GM21528 (cell line): ENCODE data around the gene NRM.
"Not testable (repeated sequence)": the region's sequence is repeated elsewhere in the genome, so short reads cannot be mapped to it uniquely, and the experiment has no call there.

Source experiments
- ATAC-seq: cut with Tn5 transposase; IDR thresholded peaks from one replicate; pipeline ENCODE4 v1.9.1; 2021; ENCODE audit warnings: mild to moderate bottlenecking, moderate library complexity; ENCODE audit not compliant: unreplicated experiment, low FRiP score

The NRM gene

DNA sequence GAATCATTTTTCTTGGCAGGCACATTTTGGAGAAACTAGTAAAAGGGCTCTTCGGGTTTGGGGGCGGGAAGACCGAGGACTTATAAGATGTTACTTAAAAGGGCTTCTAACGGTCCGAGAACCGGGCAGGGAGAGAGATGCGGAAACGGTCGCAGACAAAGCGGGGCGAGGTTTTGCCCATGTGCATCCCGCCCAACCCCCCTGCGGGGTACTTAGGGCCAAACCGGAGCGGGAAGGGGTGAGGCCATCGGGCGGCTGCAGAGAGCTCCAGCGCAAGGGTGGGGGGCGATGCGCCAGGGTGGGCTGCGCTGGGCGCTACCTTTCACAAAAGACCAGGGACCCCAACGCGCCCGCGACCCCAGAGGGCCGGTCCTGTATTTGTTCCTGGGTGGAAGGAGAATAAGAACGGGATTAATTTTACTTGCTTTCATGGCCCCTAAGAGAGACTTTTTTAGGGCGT, 30.0 kb upstream of the NRM start:
- no peak for ATAC-seq

DNA sequence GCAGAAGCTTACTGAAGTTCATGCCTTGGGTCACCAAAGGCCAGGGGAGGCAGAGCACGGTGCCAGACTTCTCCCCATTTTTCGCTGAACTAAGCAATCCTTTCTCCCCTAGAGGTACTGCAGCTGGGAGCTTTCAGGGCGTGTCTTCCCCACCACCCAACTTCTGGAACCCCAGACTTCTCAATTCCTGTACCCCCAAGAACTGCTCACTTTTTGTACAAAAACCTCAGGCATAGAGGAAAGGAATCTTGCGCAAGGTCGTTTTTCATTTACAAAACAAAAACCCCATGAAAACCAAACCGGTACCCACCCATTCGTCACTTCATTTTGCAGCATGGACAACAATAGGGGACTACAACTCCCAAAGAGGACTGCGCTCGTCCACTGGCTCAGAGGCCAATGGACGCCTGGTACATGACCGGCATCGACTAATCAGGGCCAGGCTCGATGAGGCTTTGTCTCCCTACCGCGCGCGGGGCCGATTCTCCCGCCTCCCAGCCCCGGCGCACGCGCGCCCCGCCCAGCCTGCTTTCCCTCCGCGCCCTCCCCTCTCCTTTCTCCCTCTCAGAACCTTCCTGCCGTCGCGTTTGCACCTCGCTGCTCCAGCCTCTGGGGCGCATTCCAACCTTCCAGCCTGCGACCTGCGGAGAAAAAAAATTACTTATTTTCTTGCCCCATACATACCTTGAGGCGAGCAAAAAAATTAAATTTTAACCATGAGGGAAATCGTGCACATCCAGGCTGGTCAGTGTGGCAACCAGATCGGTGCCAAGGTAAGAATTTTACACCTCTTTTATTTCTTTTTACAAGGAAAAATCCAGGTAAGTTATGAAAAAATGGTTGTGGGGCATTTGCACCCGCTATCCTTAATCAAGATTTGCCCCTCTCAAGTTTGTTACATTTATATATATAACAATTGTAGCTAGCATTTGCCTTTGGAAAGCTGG, 29.3 kb upstream of the NRM start, which contains the start of gene TUBB:
Gene TUBB, plus strand, starts transcription at position 562 of the 947 bp plus-strand sequence. Its CDS starts 155 bp downstream, at position 717.
- ATAC-seq, result peak; percentile 32

DNA sequence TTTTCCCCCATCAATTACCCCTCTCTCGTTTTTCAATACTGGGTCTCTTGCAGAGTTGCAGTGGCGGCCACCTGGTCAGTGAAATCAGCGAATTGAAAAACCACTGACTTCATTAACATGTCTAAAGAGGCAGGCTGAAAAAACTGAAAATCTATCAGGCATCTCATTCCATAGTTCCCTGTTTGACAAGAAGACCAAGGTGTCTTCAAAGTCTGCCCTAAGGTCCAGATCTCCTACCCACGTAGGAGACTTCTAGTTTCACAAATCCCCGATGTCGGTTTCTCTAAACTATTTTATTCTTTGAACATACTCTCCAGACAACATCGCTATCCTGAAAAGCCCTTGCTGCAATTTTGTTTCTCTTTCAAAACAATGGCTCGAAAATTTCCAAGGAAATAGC, 28.6 kb upstream of the NRM start:
- ATAC-seq, result no peak

DNA sequence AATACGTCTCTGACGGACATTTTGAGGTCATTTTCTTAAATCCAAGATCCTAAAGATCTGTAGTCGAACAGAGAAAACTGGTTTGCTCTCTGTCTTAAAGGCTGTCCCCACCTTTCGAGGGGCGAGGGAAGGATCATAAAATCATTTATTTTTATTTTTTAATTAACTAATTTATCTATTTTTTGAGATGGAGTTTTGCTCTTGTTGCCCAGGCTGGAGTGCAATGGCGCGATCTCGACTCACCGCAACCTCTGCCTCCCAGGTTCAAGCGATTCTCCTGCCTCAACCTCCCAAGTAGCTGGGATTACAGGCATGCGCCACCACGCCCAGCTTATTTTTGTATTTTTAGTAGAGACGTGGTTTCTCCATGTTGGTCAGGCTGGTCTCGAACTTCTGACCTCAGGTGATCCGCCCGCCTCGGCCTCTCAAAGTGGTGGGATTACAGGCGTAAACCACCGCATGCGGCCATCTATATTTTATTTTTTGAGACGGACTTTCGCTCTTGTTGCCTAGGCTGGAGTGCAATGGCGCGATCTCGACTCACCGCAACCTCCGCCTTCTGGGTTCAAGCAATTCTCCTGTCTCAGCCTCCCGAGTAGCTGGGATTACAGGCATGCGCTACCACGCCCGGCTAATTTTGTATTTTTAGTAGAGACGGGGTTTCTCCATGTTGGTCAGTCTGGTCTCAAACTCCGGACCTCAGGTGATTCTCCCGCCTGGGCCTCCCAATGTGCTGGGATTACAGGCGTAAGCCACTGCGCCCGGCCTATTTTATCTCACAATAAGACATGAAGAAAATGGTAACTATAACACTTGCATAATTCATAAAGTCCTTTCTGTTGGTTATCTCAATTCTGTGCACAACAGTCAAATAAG, 27.3 kb upstream of the NRM start:
- not testable (repeated sequence) for ATAC-seq

DNA sequence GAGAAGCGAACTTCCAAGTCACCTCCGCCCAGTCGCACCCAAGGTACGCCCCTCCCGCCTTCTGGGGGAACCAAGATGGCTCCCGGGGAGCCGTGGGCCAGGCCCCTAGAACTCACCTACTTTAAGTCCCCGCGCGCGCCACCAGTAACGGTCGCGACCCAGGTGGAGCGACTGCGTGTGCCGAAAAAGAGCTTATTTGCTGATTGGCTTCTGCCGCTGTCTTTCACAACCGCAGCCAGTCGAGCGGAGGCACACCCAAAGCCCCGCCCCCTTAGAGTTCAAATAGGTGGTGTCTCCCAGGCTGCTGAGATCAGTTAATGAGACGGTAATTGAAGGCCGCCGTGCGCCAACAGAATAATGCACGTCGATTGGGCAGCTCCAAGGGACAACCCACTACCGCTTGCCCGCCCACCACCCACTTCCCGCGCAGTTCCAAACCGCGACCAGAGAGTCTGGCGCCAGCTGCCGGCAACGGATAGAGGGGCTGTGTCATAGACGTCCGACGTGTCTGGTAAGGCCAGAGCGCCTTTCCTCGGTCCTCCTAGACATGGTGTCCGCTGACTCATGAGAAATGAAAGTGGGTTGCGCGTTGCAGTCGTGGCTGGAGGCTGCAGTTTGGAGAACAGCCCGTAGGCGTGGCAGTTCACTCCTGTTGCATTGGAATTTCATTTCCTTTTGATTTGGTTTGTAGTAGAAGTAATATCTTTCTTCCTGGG, 26.5 kb upstream of the NRM start, which contains the start of gene MDC1:
Gene MDC1, minus strand, starts transcription at position 153 of the 716 bp plus-strand sequence. CDS start 2,106 bp downstream, outside the sequence.
- ATAC-seq, result peak; percentile 71

DNA sequence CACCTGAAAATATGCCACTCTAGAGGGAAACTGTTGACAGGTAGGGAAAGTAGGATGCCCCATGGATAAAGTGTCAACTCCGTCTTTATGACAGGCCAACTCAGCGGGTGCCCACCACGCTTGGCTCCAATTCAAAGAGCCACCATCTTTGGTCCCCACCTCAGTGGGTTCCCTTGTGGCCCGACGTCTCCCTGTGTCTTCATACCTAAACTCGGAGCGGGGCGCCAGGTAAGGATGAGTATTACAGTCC, 26.0 kb upstream of the NRM start:
- no peak for ATAC-seq

DNA sequence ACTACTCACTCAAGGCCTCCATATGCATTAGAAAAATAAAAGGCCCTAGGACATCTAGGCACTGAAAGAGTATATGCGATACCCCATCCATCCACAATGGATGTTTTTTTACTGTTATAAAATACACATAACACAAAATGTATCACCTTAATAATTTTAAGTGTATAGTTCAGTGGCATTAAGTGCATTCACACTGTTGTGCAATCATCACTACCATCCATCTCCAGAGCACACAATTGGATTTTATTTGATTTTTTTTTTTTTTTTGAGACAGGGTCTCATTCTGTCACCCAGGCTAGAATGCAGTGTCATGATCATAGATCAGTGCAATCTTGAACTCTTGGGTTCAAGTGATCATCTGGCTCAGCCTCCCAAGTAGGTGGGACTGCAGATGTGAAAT, 23.5 kb upstream of the NRM start:
- no peak for ATAC-seq

DNA sequence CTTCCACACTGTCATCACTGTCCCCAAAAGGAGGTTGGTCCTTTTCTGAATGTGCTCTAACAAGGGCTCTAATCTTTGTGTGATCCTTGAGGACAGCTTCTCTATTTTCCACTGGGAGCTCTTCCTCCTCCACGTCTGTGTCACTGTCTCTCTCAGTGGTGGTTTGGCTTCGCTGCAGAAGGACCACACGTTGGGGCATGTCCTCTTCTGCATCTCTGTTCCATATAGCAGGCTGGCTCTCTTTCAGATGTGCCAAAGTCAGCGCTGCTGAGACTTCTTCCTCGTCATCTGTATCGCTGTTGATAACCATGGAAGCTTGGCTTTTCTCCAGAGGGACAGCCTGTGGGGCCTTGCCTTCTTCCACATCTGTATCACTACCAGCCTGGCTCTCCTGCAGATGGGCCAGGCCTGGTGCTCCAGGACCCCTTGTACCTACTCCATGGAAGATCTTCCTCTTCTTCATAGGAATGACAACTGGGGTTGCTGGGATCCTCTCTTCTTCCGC, 21.7 kb upstream of the NRM start:
- no peak for ATAC-seq

DNA sequence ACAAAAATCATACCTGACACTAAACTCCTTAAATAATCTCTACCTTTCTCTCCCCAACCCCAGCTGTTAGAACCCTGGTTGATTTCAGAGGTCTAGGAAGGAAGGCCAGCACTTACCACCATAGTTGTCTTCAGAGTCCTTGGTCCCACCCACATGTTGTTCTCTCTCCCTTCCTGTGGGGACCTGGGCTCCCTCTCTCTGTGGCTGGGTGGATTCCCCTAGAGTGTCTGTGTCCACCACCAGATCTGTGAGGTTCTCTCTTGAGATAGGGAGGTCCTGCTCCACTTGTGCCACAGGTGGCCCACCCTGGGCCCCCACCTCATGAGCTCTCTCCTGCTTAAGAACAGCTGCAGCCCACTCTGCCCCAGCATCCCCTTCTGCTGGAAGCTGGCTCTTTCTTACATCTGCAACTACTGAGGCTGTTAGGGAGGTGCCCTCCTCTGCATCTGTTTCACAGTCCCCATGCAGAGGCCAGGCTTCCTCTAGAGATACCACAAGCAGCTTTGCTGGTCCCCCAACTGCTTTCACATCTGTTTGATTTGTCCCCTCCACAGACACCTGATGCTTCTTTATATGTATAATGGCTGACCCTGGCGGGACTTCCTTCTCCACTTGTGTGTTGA, 21.1 kb upstream of the NRM start:
- ATAC-seq, result no peak

DNA sequence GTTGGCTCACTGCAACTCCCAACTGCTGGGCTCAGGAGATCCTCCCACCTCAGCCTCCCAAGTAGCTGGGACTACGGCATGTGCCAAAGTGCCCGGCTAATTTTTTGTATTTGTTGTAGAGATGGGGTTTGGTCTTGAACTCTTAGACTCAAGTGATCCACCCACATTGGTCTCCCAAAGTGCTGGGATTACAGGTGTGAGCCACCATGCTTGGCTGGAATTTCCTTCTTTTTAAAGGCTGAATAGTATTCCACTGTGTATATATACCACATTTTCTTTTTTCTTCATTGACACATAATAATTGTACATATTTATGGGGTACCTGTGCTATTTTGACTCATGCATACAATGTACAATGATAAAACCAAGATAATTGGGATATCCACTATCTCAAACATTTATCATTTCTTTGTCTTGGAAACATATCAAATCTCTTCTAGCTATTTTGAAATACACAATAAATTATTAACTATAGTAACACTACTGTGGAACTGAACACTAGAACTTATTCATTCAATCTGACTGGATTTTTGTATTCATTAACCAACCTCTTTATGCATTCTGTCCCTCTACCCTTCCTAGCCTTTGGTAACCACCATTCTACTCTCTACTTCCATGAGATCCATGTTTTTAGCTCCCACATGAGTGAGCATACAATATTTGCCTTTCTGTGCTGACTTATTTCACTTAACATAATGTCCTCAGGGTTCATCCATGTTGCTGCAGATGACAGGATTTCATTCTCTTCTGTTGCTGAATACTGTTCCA, 18.5 kb upstream of the NRM start:
- no peak for ATAC-seq

DNA sequence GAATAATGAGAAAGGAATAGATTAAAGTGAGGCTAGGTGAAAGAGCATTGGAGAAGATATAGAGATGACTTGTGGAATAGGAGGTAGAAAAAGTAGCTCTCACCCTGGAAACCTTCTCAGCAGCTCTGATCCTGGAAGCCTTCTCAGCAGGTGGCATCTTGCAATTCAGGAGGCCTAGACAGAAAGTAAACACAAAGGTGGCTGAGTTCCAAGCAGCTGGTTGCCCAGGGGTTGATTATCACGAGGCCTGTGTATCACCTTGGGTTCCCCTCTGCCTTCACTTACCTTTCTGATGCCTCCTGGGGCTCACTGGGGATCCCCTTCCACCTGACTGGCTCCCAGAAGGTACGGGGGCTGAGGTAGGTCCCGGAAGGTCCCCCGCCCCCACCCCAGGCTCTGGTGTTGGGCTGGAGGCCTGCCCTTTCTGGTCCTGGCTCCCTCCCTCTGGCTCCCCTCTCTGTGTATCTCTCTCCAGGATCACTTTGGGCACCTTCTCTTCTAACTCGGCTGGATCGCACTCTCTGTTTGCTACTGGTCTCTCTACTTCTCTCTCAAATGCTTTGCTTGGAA, 16.6 kb upstream of the NRM start:
- ATAC-seq, result no peak

DNA sequence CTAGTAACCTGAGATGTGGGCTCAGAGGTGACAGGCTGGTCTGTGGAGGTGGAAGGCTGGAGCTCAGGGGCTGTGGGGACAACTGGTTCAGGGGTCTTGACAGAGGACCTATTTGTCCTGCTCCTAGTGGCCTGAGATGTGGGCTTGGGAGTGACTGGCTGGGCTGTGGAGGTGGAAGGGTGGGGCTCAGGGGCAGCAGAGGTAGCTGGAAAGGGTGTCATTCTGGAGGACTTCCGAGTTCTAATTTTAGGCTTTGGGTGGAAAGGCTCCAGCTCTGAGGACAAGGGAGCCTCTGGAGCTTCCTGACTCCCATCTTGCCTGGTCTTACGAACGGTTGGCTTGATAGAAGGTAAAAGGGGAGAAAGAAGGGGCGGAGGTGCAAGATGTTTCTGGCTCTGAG, 14.8 kb upstream of the NRM start:
- ATAC-seq, result no peak

DNA sequence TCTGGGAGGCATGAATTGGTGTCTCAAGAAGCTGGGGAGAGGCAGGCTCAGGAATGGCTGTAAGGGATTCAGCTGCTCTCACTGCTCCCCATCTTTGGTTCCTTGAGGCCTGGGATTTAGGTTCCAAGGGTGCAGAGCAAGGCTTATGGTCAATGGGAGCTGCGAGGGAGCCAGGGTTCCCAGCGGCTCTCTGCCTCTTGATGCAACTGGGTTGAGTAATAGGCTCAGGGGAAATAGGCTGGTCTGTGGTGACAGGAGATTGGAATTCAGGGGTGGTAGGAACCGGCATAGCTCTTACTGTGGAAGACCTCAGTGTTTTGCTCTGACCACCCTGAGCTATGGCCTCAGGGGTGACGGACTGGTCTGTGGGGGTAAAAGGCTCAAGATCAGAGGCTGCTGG, 13.0 kb upstream of the NRM start:
- no peak for ATAC-seq

DNA sequence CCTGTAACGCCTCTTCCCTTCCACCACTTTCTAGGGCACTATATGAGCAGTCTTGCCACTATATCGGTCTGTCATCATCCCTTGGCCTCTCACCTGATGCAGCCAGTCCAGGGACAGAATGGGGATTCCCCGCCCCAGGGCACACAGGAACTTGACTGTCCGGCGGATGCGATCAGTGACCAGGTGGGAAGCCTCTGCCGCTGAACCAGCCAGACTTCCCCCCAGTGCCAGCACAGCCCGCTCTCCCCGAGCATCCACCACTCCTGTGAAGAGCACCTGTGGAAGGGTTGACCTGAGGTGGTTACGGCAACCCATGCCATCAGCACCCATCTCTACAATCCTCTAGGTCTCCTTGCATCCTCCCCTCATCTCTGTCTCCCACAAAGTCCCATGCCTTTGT, 12.2 kb upstream of the NRM start:
- ATAC-seq, result no peak

DNA sequence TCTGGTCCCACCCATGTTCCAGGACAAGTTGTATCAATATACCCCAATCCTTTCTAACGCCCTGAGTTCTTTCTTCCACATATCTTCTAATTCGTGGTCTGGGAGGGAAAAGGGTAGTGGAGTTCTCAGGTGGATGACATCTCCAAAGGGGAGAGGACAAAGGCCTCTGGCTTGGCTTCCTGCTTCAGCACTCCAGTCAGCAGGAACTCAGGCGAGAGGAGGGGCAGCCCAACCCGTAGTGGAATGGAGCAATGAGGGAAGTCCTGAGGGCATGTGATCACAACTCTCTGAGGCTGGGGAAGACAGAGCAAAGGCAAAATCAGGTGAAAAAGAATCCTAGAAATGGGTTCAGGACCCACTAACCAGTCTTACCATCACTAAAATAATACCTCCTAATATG, 9.6 kb upstream of the NRM start:
- ATAC-seq, result no peak

DNA sequence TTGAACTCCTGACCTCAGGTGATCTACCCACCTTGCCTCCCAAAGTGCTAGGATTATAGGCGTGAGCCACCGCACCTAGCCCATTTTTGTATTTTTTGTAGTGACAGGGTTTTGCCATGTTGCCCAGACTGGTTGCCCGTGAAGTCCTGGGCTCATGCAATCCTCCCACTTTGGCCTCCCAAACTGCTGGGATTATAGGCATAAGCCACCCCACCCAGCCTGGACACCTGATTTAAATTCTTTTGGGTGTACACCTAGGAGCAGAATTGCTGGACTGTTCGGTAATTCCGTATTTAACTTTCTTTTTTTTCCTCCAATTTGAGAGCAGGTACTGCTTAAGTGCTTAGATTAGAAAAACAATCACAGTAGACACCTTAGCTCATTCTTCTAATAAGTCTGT, 5.6 kb upstream of the NRM start:
- ATAC-seq, result no peak

DNA sequence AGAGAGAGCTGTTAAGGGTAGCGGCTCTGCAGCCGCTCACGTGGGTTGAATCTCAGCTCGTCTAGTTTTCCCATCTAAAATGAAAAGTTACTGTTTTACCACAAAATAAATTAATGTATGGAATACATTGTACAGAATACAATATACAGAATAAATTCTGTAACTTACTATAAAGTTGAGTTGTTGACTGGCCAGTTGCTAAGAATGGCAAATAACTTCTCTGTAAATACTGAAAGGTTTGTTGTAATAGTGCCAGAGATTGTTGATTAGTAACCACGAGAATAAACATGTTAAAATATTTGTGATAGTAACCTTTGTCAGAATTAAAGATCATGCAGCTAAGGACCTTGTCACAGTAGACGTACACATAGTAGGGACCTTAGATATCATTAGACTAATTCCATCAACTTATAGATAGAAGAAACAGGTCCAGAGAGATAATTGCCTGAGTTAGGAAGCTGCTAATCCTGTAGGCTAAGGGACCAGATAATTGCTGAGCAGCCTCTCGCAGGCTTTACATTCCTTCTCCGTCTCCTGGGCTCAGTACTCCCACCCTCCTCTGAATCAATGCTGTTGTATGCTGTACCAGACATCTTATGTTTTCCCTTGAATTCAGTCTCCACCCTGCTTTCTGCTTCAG, 544 bp upstream of the NRM start:
- no peak for ATAC-seq

DNA sequence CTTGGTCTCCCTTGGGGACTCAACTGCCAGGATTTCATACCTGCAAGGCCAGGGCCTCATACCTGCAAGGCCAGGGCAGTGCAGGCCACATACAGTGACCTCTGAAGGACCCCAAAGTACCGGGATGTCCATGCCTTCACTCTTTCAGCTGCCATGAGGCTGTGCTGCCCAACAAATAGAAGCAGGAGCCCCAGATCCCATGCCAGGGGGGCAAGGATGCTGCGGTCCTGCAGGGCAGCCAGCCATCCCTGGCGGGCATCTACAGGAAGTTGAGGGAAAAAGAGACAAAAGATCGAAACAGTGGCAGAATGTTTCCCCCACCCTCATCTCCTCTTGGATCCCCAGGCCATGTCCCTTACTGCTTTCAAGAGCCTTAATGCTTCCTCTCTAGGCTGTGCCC, 799 bp downstream of the NRM start:
- no peak for ATAC-seq
